HEK293 (cell line): ENCODE measurements around the gene TMEM161B.

ENCODE experiments used
- CTCF ChIA-PET: fragments of 350-600 bp; formaldehyde crosslinking; extraction: SDS; loops from one replicate; lab custom pipeline; 2021; ENCODE audit warnings: antibody characterized with exemption; lab: Yijun Ruan, JAX
- POLR2A ChIA-PET: fragments of 300-600 bp; formaldehyde crosslinking; extraction: SDS; loops from one replicate; lab custom pipeline; 2020; ENCODE audit warnings: antibody characterized with exemption, inconsistent platforms; lab: Yijun Ruan, JAX
- H3K27ac ChIP-seq: fragments of 200-500 bp; sonication (Bioruptor generic); 2 replicates; pipeline ENCODE4 v1.5.1; 2014; ENCODE audit warnings: low read depth, low read length, control low read depth, inconsistent platforms; ENCODE audit errors: extremely low read depth
- H3K36me3 ChIP-seq, 2 experiments: fragments of 200-500 bp in 1 of 2; sonication (Bioruptor generic) in 1 of 2; 1 replicate in 1 of 2; 2 replicates in 1 of 2; pipeline ENCODE4 v1.5.1; 2014 to 2017; ENCODE audit warnings: inconsistent platforms in 2 of 2, low read length in 2 of 2; ENCODE audit not compliant: control insufficient read depth in 2 of 2, insufficient read depth in 1 of 2
- H3K4me1 ChIP-seq: fragments of 200-500 bp; sonication (Bioruptor generic); 2 replicates; pipeline ENCODE4 v1.5.1; 2014; ENCODE audit warnings: mild to moderate bottlenecking, low read length, inconsistent platforms; ENCODE audit not compliant: control insufficient read depth, insufficient read depth
- H3K4me3 ChIP-seq: 2 replicates; pipeline ENCODE4 v1.5.1; 2011; ENCODE audit warnings: low read depth, mild to moderate bottlenecking, control low read depth, low read length, moderate library complexity
- H3K9me3 ChIP-seq: fragments of 200-500 bp; sonication (Bioruptor generic); 2 replicates; pipeline ENCODE4 v1.5.1; 2014; ENCODE audit warnings: low read depth, low read length, inconsistent platforms; ENCODE audit not compliant: control insufficient read depth, insufficient read depth
- GLIS2 ChIP-seq: fragments of 450-650 bp; formaldehyde crosslinking; IDR thresholded peaks from 2 replicates; pipeline ENCODE4 v1.5.1; 2016; ENCODE audit warnings: missing biosample characterization, missing genetic modification characterization
- KLF8 ChIP-seq: fragments of 450-650 bp; formaldehyde crosslinking; IDR thresholded peaks from 2 replicates; pipeline ENCODE4 v1.5.1; 2016; ENCODE audit warnings: missing biosample characterization, missing genetic modification characterization
- PRDM2 ChIP-seq: fragments of 450-650 bp; formaldehyde crosslinking; IDR thresholded peaks from 2 replicates; pipeline ENCODE4 v1.5.1; 2016; ENCODE audit warnings: missing biosample characterization, missing genetic modification characterization, borderline replicate concordance
- SETDB1 ChIP-seq: IDR thresholded peaks from one replicate; pipeline ENCODE4 v1.6.1; 2017; ENCODE audit warnings: mild to moderate bottlenecking, low read length, moderate library complexity, mixed read lengths; ENCODE audit not compliant: insufficient read length
- ZBTB10 ChIP-seq: fragments of 450-650 bp; formaldehyde crosslinking; IDR thresholded peaks from 2 replicates; pipeline ENCODE4 v1.5.1; 2016; ENCODE audit warnings: missing biosample characterization, missing genetic modification characterization
- ZNF148 ChIP-seq: fragments of 450-650 bp; formaldehyde crosslinking; IDR thresholded peaks from 2 replicates; pipeline ENCODE4 v1.5.0; 2017; ENCODE audit warnings: missing biosample characterization, missing genetic modification characterization, borderline replicate concordance
- ZNF394 ChIP-seq: fragments of 450-650 bp; formaldehyde crosslinking; IDR thresholded peaks from 2 replicates; pipeline ENCODE4 v1.5.1; 2016; ENCODE audit warnings: missing biosample characterization, missing genetic modification characterization, mild to moderate bottlenecking, moderate library complexity, borderline replicate concordance
- ZNF549 ChIP-seq: fragments of 450-650 bp; IDR thresholded peaks from 2 replicates; pipeline ENCODE4 v1.5.1; 2018; ENCODE audit warnings: missing biosample characterization, missing genetic modification characterization, mild to moderate bottlenecking, inconsistent platforms, moderate library complexity

Gene TMEM161B

GRCh38 chr5:88150747-88151146 is 117.9 kb downstream of the TMEM161B start:
- POLR2A ChIA-PET: no interaction called here
- Histone ChIP-seq H3K27ac (no peak overlapping the region), H3K4me1 (no peaks in the 10 kb centered on the region), H3K9me3 (no peaks in the 10 kb centered on the region), H3K4me3 (no peak overlapping the region), H3K36me3 (no peaks in the 10 kb centered on the region)
- 0 out of 2 replicates have a peak, but pooled peaks have one; percentile 5 for TF ChIP-seq ZNF549 (tag by site-specific recombination)
- TF ChIP-seq PRDM2 (tag by site-specific recombination): no peak
- peak; percentile 71 for TF ChIP-seq SETDB1
- TF ChIP-seq ZBTB10 (tag by site-specific recombination): no peak
- CTCF ChIA-PET: interaction anchor here (0.6 kb wide), 1 partner anchor 106 kb away, joined by 3 read pairs; no protein-coding TSS in a partner anchor

- TF ChIP-seq GLIS2 (tag by site-specific recombination) (no peak), ZNF394 (tag by site-specific recombination) (no peak), ZNF148 (tag by site-specific recombination) (no peak), KLF8 (tag by site-specific recombination) (no peak)
- H3K9me3 ChIP-seq: no peaks in the 10 kb centered on the region
- no peaks in the 10 kb centered on the region for H3K36me3 ChIP-seq
- ChIA-PET POLR2A (no interaction called here), CTCF (no interaction called here)
- H3K27ac ChIP-seq: no peak overlapping the region
- no peaks in the 10 kb centered on the region for H3K4me1 ChIP-seq
- no peak overlapping the region for H3K4me3 ChIP-seq
Measured at GRCh38 chr5:88145611-88146467, 122.8 kb downstream of the TMEM161B start.
